ENCODE measurements around the gene GPBP1. TPM values are rescaled to one million over a fixed set of nuclear protein-coding genes. Genes with fewer than 3 reads are reported as not detected.

GPBP1 gene
- total and polyA plus RNA-seq, 7 donors: 37.3 to 74.0 (median 53.1) TPM

- no peak for ATAC-seq
- intact Hi-C loops (cut with DNase I): no loop called here
- 80 to 87% (median 84%) methylated on average over 4 of the region's 4 CpGs for WGBS, 3 donors
- Histone ChIP-seq H3K4me1 (peaks cover 7% of the 10 kb centered on the region), H3K27ac (no peak overlapping the region), H3K27me3 (ENCODE audit: insufficient read depth in 3 of 3, low read length in 2 of 3) (no peaks in the 10 kb centered on the region), H3K9me3 (no peaks in the 10 kb centered on the region), H3K4me3 (no peak overlapping the region), H3K36me3 (ENCODE audit: insufficient read depth in 1 of 2, low read depth in 1 of 2) (peaks cover 0 to 22% of the 10 kb centered on the region in 2 donors)
- TF ChIP-seq CTCF (IDR thresholded peaks at IDR 0.05): no peak
- DNase-seq: no peak
Observed at GRCh38 chr5:57216714-57217113, 42.9 kb downstream of the GPBP1 start.

GRCh38 chr5:57219386-57219785, 45.5 kb downstream of the GPBP1 start:
- H3K27me3 ChIP-seq (ENCODE audit: insufficient read depth in 3 of 3, low read length in 2 of 3): no peaks in the 10 kb centered on the region
- H3K36me3 ChIP-seq (ENCODE audit: insufficient read depth in 1 of 2, low read depth in 1 of 2): peaks cover 0 to 16% of the 10 kb centered on the region in 2 donors
- ATAC-seq: no peak
- intact Hi-C loops (cut with DNase I): no loop called here
- H3K9me3 ChIP-seq: no peaks in the 10 kb centered on the region
- 61 to 84% (median 78%) methylated on average over 4 of the region's 4 CpGs for WGBS, 3 donors
- no peak for TF ChIP-seq CTCF (IDR thresholded peaks at IDR 0.05)
- DNase-seq: no peak
- H3K4me3 ChIP-seq: no peak overlapping the region
- H3K27ac ChIP-seq: peak overlapping the region; percentile 12
- H3K4me1 ChIP-seq: peaks cover 7% of the 10 kb centered on the region

GRCh38 chr5:57221049-57221568, 47.2 kb downstream of the GPBP1 start:
- intact Hi-C loops (cut with DNase I): loop anchor here (2.0 to 5.0 kb wide), 3 partner anchors 269 to 320 kb away; partner anchors contain the start of gene MIER3 (in 2 of the 2)
- 90 to 92% (median 90%) methylated on average over 2 of the region's 2 CpGs for WGBS, 3 donors
- no peak for DNase-seq
- no peaks in the 10 kb centered on the region for H3K27me3 ChIP-seq (ENCODE audit: insufficient read depth in 3 of 3, low read length in 2 of 3)
- H3K27ac ChIP-seq: no peak overlapping the region
- H3K4me3 ChIP-seq: no peak overlapping the region
- H3K36me3 ChIP-seq (ENCODE audit: insufficient read depth in 1 of 2, low read depth in 1 of 2): no peaks in the 10 kb centered on the region
- ATAC-seq: peak; percentile 70 to 84 (median 76)
- no peaks in the 10 kb centered on the region for H3K4me1 ChIP-seq
- TF ChIP-seq CTCF (IDR thresholded peaks at IDR 0.05): peak; percentile 95
- H3K9me3 ChIP-seq: no peaks in the 10 kb centered on the region

GRCh38 chr5:57225553-57225952, 51.7 kb downstream of the GPBP1 start:
- ATAC-seq (peak in 3 of 4 donors; percentile 53 to 69 (median 54)), DNase-seq (no peak)
- Histone ChIP-seq H3K9me3 (no peaks in the 10 kb centered on the region), H3K4me3 (no peak overlapping the region), H3K4me1 (no peaks in the 10 kb centered on the region), H3K27me3 (ENCODE audit: insufficient read depth in 3 of 3, low read length in 2 of 3) (no peaks in the 10 kb centered on the region), H3K27ac (no peak overlapping the region), H3K36me3 (ENCODE audit: insufficient read depth in 1 of 2, low read depth in 1 of 2) (peaks cover 0 to 5% of the 10 kb centered on the region in 2 donors)
- WGBS, 3 donors: 57 to 70% (median 59%) methylated on average over 3 of the region's 3 CpGs
- intact Hi-C loops (cut with DNase I): no loop called here
- no peak for TF ChIP-seq CTCF (IDR thresholded peaks at IDR 0.05)

- no peak for TF ChIP-seq CTCF (IDR thresholded peaks at IDR 0.05)
- Histone ChIP-seq H3K4me3 (no peak overlapping the region), H3K36me3 (ENCODE audit: insufficient read depth in 1 of 2, low read depth in 1 of 2) (peaks cover 7 to 41% of the 10 kb centered on the region in 2 donors), H3K27ac (no peak overlapping the region), H3K9me3 (no peaks in the 10 kb centered on the region), H3K27me3 (ENCODE audit: insufficient read depth in 3 of 3, low read length in 2 of 3) (no peaks in the 10 kb centered on the region), H3K4me1 (no peaks in the 10 kb centered on the region)
- WGBS, 3 donors: 96 to 98% (median 98%) methylated on average over 4 of the region's 4 CpGs
- ATAC-seq (no peak), DNase-seq (no peak)
- intact Hi-C loops (cut with DNase I): no loop called here
Observed at GRCh38 chr5:57229313-57229712, 55.5 kb downstream of the GPBP1 start.
